GM21723 (cell line): ENCODE results near the gene GALK1.
"Not testable (repeated sequence)": the region's sequence is repeated elsewhere in the genome, so short reads cannot be mapped to it uniquely, and the experiment has no call there.

ENCODE experiments used
- ATAC-seq: cut with Tn5 transposase; IDR thresholded peaks from one replicate; pipeline ENCODE4 v1.9.1; 2021; ENCODE audit warnings: mild to moderate bottlenecking, moderate library complexity; ENCODE audit not compliant: unreplicated experiment

The GALK1 gene

DNA sequence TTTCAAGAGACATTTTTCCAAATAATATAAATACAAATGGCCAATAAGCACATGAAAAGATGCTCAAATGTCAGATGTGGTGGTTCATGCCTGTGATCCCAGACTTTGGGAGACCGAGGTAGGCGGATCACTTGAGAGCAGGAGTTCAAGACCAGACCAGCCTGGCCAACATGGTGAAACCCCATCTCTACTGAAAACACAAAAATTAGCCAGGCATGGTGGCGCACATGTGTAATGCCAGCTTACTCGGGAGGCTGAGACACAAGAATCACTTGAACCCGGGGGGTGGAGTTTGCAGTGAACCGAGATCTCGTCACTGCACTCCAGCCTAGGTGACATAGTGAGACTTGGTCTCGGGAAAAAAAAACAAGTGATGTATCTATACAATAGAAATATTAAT, 2.9 kb upstream of the GALK1 start:
- ATAC-seq: no peak

DNA sequence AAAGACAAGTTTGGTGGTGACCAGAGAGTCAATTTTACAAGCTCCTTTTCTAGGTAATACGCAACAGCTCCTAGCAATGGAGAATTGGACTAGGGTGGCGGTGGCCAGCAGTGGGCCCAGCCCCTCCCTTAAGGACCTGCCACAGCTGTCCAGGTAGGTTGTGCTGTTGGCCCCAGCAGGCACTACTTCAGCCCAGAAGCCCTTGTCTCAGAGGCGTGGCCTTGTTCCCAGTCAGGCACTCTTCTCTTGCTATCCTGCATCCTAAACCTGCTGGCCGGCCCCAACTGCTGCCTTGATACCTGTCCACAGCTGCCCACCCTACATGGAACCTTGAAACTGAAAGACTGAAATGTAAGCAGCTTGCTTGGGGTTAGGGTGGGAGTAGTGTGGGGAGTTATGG, 989 bp upstream of the GALK1 start:
- ATAC-seq: no peak

DNA sequence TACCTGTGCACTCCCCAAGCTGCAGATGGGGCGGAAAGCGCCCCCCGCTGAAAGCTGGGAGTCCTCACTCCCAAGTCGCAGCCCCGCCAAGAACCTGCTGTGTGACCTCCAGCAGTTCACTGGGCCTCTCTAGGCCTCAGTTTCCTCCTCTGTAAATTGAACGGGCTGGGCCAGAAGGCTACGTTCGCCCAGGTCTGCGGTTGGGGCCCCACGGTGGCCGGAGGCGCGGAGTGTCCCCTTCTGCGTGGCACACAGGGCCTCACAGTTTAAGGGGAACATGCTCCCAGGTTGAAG, 628 bp downstream of the GALK1 start:
- no peak for ATAC-seq

GRCh38 chr17:75763613-75764416, 1.2 kb downstream of the GALK1 start:
- ATAC-seq: no peak

DNA sequence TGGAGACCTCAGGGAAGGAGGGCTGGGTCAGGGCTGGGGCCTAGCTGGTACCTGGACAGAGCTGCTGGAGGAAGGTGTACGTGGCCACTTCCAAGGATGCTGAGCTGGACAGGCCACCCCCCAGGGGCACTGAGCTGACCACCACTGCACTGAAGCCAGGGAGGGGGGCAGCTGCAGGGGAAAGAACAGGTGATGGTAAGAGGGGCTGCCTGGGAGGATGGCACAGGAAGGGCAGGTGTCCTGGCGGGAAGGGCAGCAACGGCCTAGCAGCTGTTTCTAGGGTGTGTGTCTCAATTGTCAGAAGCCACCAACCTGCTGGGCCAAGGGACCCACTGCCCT, 1.8 kb downstream of the GALK1 start:
- ATAC-seq: no peak

DNA sequence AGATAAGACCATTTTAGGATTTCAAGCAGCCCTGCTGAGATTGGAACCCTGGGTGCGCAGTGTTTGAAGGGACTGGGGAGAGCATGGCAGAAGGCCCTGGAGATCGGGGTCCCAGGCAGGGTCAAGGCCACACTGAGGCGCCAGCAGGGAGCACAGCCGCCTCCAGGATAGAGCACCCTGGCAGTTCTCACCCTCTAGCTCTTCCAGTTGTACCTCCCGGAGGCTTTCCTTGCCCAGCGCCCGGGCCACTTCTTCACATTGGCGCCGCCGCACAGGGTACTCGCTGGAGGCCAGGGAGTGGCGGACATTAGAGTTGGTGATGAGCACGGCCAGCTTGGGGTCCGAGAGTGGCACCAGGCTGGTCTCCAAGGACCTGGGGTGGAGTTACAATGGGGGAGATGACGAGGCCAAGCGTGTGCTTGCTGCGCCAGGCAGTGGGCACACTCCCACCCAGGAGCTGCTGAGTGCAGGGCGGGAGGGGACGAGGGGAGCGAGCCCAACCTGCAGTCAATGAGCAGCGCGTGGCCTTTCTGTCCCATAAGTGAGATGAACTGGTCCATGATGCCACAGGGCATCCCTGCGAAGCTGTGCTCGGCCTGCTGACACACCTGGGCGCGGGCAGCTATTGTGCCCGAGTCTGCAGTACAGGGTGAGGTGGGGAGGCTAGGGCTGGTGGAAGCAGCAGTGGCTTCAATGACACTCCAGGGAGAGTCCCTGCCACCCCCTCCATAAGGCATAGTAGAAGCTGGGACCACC, 2.3 kb downstream of the GALK1 start:
- no peak for ATAC-seq

GRCh38 chr17:75759978-75760640, 4.9 kb downstream of the GALK1 start:
- ATAC-seq: not testable (repeated sequence)

DNA sequence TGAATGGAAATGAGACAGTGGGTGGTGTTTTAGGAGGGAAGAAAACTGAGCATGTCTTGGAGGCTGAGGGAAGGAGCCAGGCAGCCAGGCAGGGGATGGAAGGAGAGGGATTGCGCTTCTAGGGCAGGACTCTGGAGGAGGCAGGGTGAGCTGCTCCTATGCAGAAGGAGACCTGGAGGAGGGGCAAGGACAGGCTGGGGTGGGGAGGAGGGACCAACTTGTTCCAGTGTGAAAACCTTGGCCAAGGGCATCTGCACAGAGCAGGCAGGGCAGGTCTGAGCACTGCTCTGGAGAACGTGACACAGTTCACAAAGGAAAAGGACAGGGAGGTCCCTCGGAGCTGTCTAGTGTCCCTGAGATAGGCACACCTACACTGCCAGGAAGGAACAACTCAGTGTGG, 5.5 kb downstream of the GALK1 start:
- ATAC-seq: no peak

GRCh38 chr17:75758131-75758905, 6.7 kb downstream of the GALK1 start:
- ATAC-seq: no peak

GRCh38 chr17:75757086-75757681, 7.8 kb downstream of the GALK1 start:
- no peak for ATAC-seq

DNA sequence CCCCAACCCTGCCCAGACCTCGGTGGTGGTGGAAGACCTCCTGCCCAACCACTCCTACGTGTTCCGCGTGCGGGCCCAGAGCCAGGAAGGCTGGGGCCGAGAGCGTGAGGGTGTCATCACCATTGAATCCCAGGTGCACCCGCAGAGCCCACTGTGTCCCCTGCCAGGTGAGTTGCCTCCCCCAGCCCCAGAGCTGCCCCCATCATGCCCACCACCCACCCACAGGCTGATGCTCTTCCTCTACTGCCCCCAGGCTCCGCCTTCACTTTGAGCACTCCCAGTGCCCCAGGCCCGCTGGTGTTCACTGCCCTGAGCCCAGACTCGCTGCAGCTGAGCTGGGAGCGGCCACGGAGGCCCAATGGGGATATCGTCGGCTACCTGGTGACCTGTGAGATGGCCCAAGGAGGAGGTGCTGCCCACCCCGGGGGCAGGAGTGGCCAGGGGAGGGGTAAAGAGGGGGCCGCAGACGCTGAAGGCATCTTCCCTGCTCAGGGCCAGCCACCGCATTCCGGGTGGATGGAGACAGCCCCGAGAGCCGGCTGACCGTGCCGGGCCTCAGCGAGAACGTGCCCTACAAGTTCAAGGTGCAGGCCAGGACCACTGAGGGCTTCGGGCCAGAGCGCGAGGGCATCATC, 8.4 kb downstream of the GALK1 start:
- ATAC-seq: no peak

DNA sequence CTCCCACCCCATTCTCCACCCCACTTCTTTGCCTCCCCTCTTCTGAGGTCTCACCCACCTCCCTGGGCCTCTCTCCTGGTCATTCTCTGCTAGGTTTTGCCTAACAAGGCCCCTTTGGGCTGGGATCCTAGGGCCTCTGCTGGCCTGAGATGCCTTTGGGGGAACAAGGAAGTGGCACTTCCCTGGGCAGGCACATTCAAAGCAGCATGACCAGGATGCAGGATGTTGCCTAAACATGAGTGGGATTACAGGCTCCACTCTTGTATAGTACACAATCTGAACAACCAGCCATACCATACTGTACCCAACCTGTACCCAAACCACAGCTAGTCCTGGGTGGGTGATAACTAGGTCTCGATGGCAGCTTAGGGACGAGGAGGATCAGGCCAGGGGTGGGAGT, 9.0 kb downstream of the GALK1 start:
- ATAC-seq: no peak

GRCh38 chr17:75755205-75755901, 9.6 kb downstream of the GALK1 start:
- ATAC-seq: no peak

DNA sequence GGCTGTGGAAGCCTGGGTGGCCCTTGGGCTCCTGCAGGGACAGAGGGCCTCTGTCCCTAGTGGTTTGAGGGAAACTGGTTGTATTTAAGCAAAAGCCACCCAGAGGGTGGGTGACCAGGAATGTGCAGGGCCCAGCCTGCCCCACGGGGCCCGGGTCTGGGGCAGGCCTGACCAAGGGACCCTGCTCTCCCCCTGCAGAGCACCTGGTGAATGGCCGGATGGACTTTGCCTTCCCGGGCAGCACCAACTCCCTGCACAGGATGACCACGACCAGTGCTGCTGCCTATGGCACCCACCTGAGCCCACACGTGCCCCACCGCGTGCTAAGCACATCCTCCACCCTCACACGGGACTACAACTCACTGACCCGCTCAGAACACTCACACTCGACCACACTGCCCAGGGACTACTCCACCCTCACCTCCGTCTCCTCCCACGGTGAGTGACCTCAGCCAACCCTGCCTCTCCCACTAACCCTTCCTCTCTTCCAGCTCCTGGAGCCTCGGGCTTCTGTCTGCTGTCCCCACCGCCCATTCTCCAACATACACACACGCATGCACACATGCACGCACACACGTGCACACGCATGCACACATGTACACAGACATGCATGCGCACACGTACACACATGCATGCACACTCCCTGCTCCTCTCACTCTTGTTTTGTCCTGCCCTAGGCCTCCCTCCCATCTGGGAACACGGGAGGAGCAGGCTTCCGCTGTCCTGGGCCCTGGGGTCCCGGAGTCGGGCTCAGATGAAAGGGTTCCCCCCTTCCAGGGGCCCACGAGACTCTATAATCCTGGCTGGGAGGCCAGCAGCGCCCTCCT, 10.4 kb downstream of the GALK1 start:
- ATAC-seq: no peak

DNA sequence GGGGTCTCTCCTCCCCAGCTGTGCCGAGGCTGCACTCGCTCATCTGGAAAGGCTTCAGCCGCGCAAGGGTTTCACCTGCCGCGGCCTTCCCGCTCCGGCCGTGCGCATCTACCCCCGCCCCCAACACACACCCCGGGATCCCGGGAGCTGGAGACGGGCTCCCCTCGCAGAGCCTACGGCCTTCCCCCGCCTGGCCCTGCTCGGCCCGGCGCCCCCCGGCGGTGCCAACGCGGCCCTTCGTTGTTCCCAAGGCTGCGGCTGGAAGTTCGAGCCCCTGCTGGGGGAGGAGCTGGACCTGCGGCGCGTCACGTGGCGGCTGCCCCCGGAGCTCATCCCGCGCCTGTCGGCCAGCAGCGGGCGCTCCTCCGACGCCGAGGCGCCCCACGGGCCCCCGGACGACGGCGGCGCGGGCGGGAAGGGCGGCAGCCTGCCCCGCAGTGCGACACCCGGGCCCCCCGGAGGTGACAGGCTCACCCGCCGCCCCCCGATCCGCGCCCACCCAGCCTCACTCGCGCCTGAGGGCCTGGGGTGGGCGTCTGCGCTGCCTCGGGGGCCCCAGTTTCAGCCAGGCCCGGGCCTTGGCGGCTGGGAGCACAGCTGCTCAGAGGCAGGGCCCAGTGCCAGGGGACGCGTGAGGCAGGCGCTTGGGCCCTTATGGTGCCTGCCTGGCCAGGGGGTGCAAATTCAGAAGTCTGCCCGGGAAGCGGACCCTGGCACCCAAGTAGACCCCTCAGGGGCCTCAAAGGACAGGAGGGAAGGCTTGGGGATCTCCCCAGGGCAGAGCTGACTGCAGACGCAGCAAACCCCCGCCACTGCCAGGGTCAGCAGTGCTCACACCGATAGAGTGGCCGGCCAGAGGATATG, 11.2 kb downstream of the GALK1 start:
- ATAC-seq: peak; percentile 68

DNA sequence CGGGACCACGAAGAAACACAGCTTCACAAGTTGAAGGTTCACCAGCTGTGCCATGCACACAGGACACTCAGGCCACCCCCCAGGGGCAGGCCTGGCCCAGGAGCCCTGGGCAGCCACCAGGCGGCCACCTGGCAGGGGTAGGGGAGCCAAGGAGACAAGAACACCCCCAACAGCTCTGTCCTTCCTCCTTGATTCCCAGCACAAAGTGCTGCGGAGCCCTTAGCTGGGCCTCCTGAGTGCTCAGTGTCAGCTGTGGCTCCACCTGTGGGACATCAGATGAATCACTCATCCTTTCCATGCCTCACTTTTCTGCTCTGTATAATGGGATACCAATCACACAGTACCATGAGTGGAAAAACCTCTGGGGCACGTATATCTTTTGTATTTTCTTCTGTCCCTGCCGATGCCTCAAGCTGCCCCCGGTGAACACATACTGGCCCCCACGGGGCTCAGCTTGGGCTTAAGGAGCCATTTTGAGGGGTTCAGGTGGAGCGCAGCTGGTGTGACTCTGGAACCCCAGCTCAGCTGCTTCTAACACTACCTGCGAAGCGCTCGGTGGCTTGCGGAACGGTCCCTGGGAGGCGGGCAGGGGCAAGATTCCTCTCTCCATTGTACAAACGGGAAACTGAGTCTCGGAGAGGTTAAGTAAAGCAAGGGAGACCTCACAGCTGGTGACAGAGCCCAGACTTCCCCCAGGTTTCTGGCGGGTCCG, 12.0 kb downstream of the GALK1 start:
- no peak for ATAC-seq

- no peak for ATAC-seq
Observed at GRCh38 chr17:75752405-75752709, 12.6 kb downstream of the GALK1 start.
